ENCODE results near the gene NCAM1.

NCAM1 gene

DNA sequence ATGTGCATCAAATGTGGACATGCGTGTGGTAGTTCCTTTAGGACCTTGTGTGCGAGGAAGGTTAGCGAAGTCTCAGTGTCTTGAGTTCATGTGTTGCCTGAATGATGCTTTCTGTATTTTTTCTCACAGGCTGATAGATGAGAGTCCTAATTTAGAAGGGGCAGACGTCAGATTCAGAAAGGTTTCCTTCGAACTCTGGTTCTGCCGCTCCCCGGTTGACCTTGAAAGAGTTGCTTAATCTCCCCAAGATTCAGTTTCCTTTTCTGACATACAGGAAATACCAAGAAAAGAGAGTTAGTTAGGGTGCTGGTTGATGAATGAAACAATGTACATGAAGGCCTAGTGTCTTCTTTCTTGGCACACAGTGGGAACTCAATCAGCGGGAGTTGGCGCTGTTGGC lies 317.3 kb downstream of the NCAM1 start:
- Histone ChIP-seq H3K4me3 (ENCODE audit: low read length) (no peak overlapping the region), H3K4me1 (ENCODE audit: control insufficient read depth, insufficient read depth, low read length) (no peaks in the 10 kb centered on the region), H3K36me3 (ENCODE audit: control insufficient read depth, insufficient read depth, low read length) (no peaks in the 10 kb centered on the region), H3K27me3 (ENCODE audit: control insufficient read depth, insufficient read depth, low read length) (no peaks in the 10 kb centered on the region), H3K9ac (ENCODE audit: low read length) (no peak overlapping the region), H3K27ac (ENCODE audit: low read depth, low read length) (no peak overlapping the region)

DNA sequence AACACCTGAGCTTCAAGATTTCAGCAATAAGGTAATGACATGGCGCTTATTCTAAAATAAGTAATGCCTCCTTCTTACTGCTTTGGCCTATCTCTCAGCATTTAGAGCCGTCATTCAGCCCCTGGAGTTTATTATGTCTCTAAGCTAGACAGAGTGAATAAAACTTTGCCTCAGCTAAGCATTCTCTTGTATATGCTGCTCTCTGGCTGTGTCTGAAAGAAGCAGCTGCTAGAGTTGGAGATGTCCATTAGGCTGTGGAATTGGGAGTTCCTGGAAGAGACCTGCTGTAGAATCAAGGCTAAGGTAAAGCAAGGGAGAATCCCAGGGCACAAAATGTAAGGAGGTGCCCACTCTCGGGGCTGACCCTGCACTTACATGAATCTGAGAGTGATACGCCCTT lies 317.7 kb downstream of the NCAM1 start:
- Histone ChIP-seq H3K4me3 (ENCODE audit: low read length) (no peak overlapping the region), H3K27ac (ENCODE audit: low read depth, low read length) (no peak overlapping the region), H3K36me3 (ENCODE audit: control insufficient read depth, insufficient read depth, low read length) (no peaks in the 10 kb centered on the region), H3K9ac (ENCODE audit: low read length) (no peak overlapping the region), H3K27me3 (ENCODE audit: control insufficient read depth, insufficient read depth, low read length) (no peaks in the 10 kb centered on the region), H3K4me1 (ENCODE audit: control insufficient read depth, insufficient read depth, low read length) (no peaks in the 10 kb centered on the region)

DNA sequence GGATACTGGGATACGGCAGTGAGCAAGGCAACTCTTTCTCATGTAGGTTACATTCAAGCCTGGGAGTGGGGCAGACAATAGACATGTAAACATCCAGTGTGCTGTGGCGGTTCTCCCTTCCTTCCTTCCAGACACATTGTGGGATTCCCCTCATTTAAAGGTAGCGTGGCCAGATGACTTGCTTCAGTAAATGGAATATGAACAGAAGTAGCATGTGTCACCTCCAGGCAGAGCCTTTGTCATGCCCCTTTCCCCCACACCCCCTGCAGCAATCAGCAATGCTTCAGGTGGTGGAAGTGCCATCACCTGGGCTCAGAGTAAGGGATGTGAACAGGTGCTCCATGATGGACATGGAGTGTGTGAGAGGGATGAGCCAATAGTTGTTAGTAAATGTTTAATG lies 318.4 kb downstream of the NCAM1 start:
- Histone ChIP-seq H3K27ac (ENCODE audit: low read depth, low read length) (no peak overlapping the region), H3K4me3 (ENCODE audit: low read length) (no peak overlapping the region)

DNA sequence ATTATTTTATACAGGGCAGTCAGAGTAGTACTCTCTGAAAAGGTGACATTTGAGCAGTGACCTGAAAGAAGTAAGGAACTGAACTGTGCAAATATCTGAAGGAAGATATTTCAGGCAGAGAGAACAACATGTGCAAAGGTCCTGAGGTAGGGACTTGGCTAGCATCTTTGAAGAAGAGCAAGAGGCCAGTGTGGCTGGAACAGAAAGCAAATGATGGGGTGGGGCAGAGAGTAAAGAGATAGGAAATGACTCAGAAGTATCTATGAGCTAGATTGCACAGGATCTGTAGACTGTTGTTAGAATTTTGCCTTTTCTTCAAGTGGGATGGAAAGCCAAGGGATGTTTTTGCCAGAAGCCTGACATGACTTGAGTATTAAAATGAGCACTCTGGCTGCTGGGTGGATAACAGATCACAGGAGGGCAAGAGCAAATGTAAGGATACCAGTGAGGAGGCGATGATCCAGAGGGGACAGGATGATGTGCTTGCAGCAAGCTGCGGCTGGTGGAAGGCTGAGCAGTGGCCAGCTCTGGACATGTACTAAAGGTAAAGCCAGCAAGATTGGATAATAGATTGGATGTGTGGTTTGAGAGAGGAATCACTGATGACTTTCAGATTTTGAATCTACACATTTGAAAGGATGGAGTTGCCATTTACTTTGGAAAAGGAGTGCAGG lies 320.0 kb downstream of the NCAM1 start:
- Histone ChIP-seq H3K27me3 (ENCODE audit: control insufficient read depth, insufficient read depth, low read length) (no peaks in the 10 kb centered on the region), H3K27ac (ENCODE audit: low read depth, low read length) (no peak overlapping the region), H3K9ac (ENCODE audit: low read length) (no peak overlapping the region), H3K4me1 (ENCODE audit: control insufficient read depth, insufficient read depth, low read length) (no peaks in the 10 kb centered on the region), H3K36me3 (ENCODE audit: control insufficient read depth, insufficient read depth, low read length) (no peaks in the 10 kb centered on the region), H3K4me3 (ENCODE audit: low read length) (no peak overlapping the region)

More for the DNA sequence above, 318.4 kb downstream of the NCAM1 start:
- Histone ChIP-seq H3K9ac (ENCODE audit: low read length) (no peak overlapping the region), H3K27me3 (ENCODE audit: control insufficient read depth, insufficient read depth, low read length) (no peaks in the 10 kb centered on the region), H3K4me1 (ENCODE audit: control insufficient read depth, insufficient read depth, low read length) (no peaks in the 10 kb centered on the region), H3K36me3 (ENCODE audit: control insufficient read depth, insufficient read depth, low read length) (no peaks in the 10 kb centered on the region)

DNA sequence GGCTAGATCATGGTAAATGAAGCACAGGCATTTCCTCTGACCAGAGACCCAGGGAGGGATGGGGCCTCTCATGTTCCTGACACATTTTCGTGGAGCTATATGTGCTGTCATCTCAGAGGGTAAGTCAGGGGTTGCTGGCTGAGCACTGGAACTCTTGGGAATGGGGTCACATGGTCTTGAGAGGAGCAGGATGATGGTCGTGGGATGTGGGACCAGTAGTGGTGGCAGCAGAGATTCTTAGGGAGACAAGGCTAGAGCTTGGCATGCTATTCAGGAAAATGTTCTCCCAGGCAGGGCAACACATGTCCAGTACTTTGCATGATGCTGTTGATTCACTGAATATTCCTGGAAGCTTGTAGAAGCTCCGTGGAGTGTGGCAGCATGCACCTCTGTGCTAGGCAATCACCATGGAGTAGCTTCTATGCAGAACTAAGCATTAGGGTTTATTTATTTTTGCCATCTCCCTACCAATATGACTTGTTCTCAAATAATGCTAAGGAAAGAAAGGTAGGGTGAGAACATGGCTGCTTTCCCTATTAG lies 321.7 kb downstream of the NCAM1 start:
- Histone ChIP-seq H3K4me3 (ENCODE audit: low read length) (no peak overlapping the region), H3K4me1 (ENCODE audit: control insufficient read depth, insufficient read depth, low read length) (no peaks in the 10 kb centered on the region), H3K9ac (ENCODE audit: low read length) (no peak overlapping the region), H3K27ac (ENCODE audit: low read depth, low read length) (no peak overlapping the region), H3K27me3 (ENCODE audit: control insufficient read depth, insufficient read depth, low read length) (no peaks in the 10 kb centered on the region), H3K36me3 (ENCODE audit: control insufficient read depth, insufficient read depth, low read length) (no peaks in the 10 kb centered on the region)

DNA sequence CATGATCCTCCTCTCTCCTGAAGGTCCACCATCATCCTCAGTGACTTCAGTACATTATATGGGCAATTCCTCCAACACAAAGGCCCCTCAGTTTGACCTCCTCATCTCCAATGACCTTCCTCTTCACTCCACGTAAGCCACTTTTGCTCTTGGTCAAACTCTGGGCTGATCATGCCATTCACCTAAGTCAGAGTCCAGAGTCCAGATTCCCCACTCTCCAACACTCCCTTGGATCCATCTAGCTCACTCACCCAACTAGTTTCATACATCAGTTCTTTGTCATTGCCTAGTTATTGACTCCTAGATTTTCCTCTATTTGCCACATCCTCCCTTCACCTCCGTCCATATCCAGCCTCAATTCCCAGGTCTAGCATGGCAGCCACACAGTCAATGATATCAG lies 322.7 kb downstream of the NCAM1 start:
- H3K36me3 ChIP-seq (ENCODE audit: control insufficient read depth, insufficient read depth, low read length): no peaks in the 10 kb centered on the region
- H3K4me1 ChIP-seq (ENCODE audit: control insufficient read depth, insufficient read depth, low read length): no peaks in the 10 kb centered on the region
- no peak overlapping the region for H3K27ac ChIP-seq (ENCODE audit: low read depth, low read length)

DNA sequence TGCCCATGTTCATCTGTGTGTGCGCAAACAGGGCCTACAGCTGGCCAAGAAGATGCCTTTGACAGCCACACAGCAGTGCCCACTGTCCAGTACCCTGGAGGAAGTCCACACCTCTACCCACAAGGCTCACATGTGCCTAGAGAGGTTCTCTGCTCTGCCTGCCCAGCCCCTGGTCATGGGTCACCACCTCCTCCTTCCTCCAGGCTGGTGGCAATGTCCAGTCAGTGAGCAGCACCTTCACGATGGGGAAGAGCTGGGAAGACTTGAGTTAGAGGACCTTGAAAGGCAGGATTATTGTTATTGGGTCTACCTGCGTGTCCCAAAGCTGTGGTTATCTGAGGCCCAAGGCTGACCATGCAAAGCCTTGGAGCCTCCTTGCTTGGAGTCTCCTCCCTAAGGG lies 324.8 kb downstream of the NCAM1 start:
- Histone ChIP-seq H3K4me1 (ENCODE audit: control insufficient read depth, insufficient read depth, low read length) (no peaks in the 10 kb centered on the region), H3K27me3 (ENCODE audit: control insufficient read depth, insufficient read depth, low read length) (no peaks in the 10 kb centered on the region), H3K9ac (ENCODE audit: low read length) (no peak overlapping the region), H3K4me3 (ENCODE audit: low read length) (no peak overlapping the region), H3K27ac (ENCODE audit: low read depth, low read length) (no peak overlapping the region), H3K36me3 (ENCODE audit: control insufficient read depth, insufficient read depth, low read length) (no peaks in the 10 kb centered on the region)

More for the DNA sequence above, 322.7 kb downstream of the NCAM1 start:
- no peaks in the 10 kb centered on the region for H3K27me3 ChIP-seq (ENCODE audit: control insufficient read depth, insufficient read depth, low read length)
- H3K9ac ChIP-seq (ENCODE audit: low read length): no peak overlapping the region
- no peak overlapping the region for H3K4me3 ChIP-seq (ENCODE audit: low read length)

DNA sequence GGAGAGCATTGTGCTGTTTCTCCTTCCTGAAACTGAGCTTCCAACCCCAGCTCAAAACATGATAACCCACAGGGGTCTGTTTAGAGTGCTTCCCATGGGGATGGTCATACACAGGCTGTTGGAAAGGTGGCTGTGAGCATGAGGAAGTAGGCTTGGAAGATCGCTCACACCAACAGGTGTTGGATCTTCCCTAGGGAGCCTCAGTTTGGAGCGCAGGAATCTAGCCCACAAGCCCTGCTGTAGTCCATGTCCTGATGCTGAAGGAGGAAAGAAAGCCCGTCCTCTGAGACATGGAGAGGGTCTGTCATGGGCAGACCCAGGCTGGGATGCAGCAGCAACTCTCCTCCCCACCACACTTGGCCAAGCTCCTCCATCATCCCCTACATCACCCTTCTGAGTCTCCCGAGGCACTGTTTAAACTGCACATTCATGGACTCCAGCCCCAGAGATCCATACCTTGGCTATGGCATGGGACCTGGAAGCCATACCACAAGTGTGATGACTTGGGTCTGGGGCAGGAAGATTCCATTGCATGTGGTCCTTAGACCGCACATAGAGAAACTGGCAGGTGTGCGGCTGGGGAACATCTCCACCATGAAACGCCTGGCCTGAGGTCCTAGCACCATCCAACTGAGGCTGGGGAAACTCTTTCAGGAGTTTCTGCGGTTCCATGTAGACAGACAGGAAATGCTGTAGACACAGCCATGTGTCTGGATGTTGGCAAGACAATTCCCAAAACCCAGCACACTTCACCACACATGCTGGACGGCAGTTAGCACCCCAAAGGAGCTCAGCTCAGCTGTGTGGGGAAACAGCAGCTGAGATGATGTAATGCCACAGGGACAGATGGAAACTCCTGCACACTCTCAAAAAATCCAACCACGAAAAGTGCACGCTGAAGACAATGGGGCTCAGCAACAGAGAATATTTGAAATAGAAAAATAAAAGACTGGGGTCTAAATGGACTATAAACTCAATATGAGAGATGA lies 325.6 kb downstream of the NCAM1 start:
- Histone ChIP-seq H3K4me1 (ENCODE audit: control insufficient read depth, insufficient read depth, low read length) (no peaks in the 10 kb centered on the region), H3K27ac (ENCODE audit: low read depth, low read length) (no peak overlapping the region), H3K27me3 (ENCODE audit: control insufficient read depth, insufficient read depth, low read length) (no peaks in the 10 kb centered on the region), H3K36me3 (ENCODE audit: control insufficient read depth, insufficient read depth, low read length) (no peaks in the 10 kb centered on the region), H3K9ac (ENCODE audit: low read length) (no peak overlapping the region), H3K4me3 (ENCODE audit: low read length) (no peak overlapping the region)

DNA sequence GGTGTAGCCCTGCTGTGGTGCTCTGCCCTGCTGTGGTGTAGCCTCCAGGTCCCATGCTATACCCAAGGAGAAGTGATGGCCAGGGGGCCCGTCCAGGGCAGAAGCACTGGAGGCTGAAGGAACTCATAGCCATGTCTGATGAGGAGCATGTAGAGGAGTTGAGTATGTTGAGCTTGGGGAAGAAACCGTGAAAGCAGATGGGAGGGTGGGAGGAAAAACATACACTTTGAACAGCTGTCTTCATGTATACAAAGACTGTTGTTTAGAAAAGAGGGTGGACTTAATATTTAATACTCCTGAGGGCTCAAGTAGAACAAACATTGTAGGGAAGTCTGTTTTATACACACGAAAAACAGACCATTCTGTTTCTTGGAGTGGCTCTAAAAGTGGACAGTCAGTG lies 326.6 kb downstream of the NCAM1 start:
- Histone ChIP-seq H3K9ac (ENCODE audit: low read length) (no peak overlapping the region), H3K36me3 (ENCODE audit: control insufficient read depth, insufficient read depth, low read length) (no peaks in the 10 kb centered on the region), H3K27me3 (ENCODE audit: control insufficient read depth, insufficient read depth, low read length) (no peaks in the 10 kb centered on the region), H3K4me3 (ENCODE audit: low read length) (no peak overlapping the region), H3K27ac (ENCODE audit: low read depth, low read length) (no peak overlapping the region), H3K4me1 (ENCODE audit: control insufficient read depth, insufficient read depth, low read length) (no peaks in the 10 kb centered on the region)

DNA sequence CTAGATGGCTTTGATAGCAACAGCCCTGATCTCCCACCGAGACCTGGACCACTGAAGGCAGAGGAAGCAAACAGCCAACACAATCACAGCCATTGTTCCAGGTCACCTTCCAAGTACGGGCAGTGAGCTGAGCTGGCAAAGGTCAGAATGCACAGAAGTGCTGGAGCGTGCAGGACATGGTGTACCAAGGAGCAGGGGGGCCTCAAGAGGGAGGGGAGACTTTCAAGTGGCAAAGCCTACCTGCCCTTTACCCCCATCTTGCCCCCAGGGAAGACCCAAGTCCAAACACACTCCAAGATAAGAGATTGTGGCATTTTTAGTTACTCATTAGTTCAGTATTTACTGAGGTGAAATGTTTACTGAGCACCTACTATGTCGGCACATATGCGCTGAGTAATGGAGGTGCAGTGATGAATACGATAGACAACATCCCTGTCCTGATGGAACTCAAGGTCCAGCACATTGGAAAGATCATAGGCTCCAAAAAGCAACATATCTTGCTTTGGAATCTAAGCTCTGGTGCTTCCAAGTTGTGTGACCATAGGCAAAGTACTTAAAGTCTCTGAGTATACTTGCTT lies 327.2 kb downstream of the NCAM1 start:
- H3K4me1 ChIP-seq (ENCODE audit: control insufficient read depth, insufficient read depth, low read length): no peaks in the 10 kb centered on the region
- H3K27me3 ChIP-seq (ENCODE audit: control insufficient read depth, insufficient read depth, low read length): no peaks in the 10 kb centered on the region
- H3K4me3 ChIP-seq (ENCODE audit: low read length): no peak overlapping the region
- H3K9ac ChIP-seq (ENCODE audit: low read length): no peak overlapping the region
- no peaks in the 10 kb centered on the region for H3K36me3 ChIP-seq (ENCODE audit: control insufficient read depth, insufficient read depth, low read length)
- no peak overlapping the region for H3K27ac ChIP-seq (ENCODE audit: low read depth, low read length)

DNA sequence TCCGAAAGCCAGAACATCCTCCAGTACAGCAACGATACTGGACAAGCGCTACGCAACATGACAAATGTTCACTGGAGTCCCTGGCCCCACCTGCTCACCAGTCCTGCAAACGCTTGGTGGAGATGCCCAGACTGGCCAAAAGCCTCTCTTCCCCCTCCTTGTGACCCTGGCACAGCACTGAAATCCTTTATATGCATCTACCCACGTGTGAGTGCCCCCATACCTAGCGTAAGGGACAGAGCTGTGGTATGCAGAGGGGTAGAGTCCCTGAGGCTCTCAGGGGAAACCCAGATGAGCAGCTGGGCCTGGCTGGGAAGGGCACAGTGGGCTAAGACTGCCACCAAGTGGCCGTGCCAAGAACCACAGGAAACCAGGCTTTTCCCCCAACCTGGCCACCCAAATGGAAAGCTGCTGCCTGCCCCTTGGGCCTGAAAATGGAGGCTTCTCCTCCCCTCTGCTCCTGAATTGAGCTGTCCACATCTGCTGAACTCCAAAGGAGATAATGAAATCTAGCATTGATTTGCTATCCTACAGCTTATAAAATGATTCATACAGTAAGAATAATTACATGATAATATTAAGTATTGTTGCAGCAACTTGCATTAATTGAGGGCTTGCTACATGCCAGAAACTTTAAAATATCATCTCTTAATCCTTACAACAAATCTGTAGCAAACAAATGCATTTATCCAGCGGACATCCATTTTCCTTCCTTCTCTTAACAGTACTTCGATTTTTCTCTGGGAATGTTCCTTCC lies 328.4 kb downstream of the NCAM1 start:
- Histone ChIP-seq H3K36me3 (ENCODE audit: control insufficient read depth, insufficient read depth, low read length) (no peaks in the 10 kb centered on the region), H3K9ac (ENCODE audit: low read length) (no peak overlapping the region), H3K27ac (ENCODE audit: low read depth, low read length) (no peak overlapping the region), H3K4me3 (ENCODE audit: low read length) (no peak overlapping the region), H3K27me3 (ENCODE audit: control insufficient read depth, insufficient read depth, low read length) (no peaks in the 10 kb centered on the region), H3K4me1 (ENCODE audit: control insufficient read depth, insufficient read depth, low read length) (no peaks in the 10 kb centered on the region)

DNA sequence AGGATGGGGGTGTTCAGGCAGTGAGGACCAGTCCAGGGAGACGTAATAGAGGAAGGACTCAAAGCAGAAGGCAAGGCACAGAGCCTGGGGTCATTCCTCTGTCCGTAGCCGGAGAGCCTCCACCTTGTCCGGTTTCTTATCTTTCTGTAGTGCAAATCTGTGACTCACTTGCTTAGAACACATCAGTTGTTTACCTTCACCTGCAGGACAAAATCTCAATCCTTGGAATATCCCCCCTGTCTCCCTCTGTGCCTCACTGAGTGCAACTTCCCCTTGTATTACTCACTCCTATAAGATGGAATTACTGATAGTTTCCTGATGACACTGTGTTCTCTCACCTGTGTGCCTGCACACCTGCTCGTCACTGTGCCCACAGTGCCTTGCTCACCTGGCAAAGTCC lies 332.7 kb downstream of the NCAM1 start:
- H3K36me3 ChIP-seq (ENCODE audit: control insufficient read depth, insufficient read depth, low read length): no peaks in the 10 kb centered on the region
- H3K9ac ChIP-seq (ENCODE audit: low read length): no peak overlapping the region
- no peaks in the 10 kb centered on the region for H3K27me3 ChIP-seq (ENCODE audit: control insufficient read depth, insufficient read depth, low read length)
- H3K4me1 ChIP-seq (ENCODE audit: control insufficient read depth, insufficient read depth, low read length): no peaks in the 10 kb centered on the region
- H3K27ac ChIP-seq (ENCODE audit: low read depth, low read length): no peak overlapping the region
- H3K4me3 ChIP-seq (ENCODE audit: low read length): no peak overlapping the region
